ENCODE measurements around the gene DPEP1.

The DPEP1 gene

DNA sequence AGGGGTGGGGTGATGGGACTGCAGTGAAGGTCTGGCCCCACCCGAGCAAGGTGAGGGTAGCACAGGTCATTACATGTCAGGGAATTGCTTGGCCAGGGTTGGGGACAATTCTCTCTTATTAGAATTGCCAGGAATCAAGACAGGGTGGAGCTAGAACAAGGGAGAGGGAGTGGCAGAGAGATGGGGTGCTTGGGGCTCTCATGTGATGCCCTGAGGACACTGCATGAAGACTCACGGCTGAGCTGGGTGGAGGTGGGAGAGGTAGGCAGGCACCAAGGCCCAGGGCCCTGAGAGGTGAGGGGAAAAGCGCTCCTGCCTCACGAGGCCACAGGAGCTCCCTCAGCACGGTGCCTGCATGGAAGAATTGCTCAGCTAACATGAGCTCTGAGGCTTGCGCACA lies 3.6 kb downstream of the DPEP1 start:
- POLR2A ChIA-PET (ENCODE audit: low non-redundant PET): no interaction called here
- no peak for DNase-seq (ENCODE audit: low spot score)
- peak overlapping the region; percentile 61 for H3K27ac ChIP-seq
- TF ChIP-seq, protein P1, sequence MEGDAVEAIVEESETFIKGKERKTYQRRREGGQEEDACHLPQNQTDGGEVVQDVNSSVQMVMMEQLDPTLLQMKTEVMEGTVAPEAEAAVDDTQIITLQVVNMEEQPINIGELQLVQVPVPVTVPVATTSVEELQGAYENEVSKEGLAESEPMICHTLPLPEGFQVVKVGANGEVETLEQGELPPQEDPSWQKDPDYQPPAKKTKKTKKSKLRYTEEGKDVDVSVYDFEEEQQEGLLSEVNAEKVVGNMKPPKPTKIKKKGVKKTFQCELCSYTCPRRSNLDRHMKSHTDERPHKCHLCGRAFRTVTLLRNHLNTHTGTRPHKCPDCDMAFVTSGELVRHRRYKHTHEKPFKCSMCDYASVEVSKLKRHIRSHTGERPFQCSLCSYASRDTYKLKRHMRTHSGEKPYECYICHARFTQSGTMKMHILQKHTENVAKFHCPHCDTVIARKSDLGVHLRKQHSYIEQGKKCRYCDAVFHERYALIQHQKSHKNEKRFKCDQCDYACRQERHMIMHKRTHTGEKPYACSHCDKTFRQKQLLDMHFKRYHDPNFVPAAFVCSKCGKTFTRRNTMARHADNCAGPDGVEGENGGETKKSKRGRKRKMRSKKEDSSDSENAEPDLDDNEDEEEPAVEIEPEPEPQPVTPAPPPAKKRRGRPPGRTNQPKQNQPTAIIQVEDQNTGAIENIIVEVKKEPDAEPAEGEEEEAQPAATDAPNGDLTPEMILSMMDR (conservative IDR thresholded peaks at IDR 0.05; ENCODE audit: low read depth): no peak
- CTCF ChIA-PET: interaction anchor here (1.0 kb wide), 1 partner anchor 25 kb away, joined by 3 read pairs; no protein-coding TSS in a partner anchor

DNA sequence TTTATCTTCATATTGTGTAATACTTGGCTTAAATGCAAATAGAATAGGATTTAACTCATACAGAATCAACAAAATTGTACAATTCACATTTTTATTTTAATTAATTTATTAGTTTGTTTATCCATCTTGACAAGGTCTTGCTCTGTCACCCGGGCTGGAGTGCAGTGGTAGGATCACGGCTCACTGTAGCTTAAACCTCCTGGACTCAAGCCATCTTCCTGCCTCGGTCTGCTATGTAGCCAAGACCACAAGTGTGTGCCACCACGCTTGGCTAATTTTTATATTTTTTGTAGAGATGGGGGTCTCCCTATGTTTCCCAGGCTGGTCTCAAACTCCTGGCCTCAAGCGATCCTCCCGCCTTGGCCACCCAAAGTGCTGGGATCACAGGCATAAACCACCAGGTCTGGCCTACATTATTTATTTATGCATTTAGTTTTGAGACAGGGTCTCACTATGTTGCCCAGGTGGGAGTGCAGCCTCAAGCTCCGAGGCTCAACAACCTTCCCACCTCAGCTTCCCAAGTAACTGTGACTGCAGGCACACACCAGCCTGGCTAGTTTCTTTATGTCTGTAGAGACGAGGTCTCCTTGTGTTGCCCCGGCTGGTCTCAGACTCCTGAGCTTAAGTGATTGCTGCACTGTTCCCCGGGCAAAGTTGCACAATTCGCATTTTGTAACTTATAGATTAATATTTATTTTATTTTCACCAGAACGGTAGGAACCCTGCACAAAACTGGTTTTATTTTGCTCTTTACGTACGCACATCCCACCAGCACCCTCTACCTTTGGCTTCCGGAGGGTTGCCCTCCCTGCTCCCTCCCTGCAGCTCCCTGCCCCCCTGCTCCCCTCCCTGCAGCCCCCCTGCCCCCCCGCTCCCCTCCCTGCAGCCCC lies 4.9 kb downstream of the DPEP1 start:
- CTCF ChIA-PET: interaction anchor here (0.7 to 1.1 kb wide), 2 partner anchors 19 to 40 kb away, joined by 3 read pairs; no protein-coding TSS in a partner anchor
- TF ChIP-seq, protein P1 (conservative IDR thresholded peaks at IDR 0.05; ENCODE audit: low read depth): no peak
- H3K27ac ChIP-seq: peak overlapping the region; percentile 46
- DNase-seq (ENCODE audit: low spot score): no peak
- POLR2A ChIA-PET (ENCODE audit: low non-redundant PET): no interaction called here

DNA sequence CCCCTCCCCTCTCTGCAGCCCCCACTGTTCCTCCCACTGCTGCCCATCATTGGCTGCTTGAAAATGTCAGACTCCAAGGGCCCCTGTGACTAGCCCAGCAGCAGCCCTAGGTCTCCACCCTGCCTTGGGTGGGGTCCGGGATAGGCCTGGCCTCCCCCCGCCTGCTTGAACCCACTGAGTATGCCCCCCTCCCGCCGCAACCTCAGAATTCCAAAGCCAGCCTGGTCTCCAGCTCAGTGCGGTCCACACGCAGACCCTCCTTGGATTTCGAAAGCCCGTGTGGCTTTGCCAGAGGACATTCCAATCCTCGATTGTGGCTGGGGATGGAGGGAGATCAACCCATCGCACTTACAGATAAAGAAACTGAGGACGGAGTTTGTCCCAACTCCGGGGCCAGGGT lies 6.4 kb downstream of the DPEP1 start:
- TF ChIP-seq, protein P1 (conservative IDR thresholded peaks at IDR 0.05; ENCODE audit: low read depth): no peak
- CTCF ChIA-PET: no interaction called here
- no peak for DNase-seq (ENCODE audit: low spot score)
- H3K27ac ChIP-seq: no peak overlapping the region
- POLR2A ChIA-PET (ENCODE audit: low non-redundant PET): no interaction called here

DNA sequence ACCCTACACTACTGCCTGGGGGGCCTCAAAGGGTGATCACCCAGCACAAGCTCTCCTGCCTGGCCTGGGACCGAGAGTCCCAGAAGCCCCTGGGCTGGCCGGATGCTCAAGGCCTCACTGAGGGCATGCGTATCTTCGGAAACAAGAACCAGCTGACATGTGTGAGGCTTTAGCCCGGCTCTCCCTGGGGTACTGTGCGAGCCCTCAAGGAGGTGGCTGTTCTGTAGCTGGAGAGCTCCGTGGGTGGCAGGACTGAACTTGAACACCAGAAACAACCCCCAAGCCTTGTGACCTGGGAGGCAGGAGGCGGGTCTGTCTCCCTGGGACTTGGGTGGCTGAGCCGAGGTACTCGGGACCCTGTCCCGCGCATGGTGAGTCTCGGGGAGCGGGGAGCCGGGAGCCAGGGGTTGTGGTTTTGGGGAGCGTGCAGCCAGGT lies 7.0 kb downstream of the DPEP1 start:
- ChIA-PET POLR2A (ENCODE audit: low non-redundant PET) (no interaction called here), CTCF (no interaction called here)
- H3K27ac ChIP-seq: no peak overlapping the region
- TF ChIP-seq, protein P1 (conservative IDR thresholded peaks at IDR 0.05; ENCODE audit: low read depth): no peak
- DNase-seq (ENCODE audit: low spot score): no peak

DNA sequence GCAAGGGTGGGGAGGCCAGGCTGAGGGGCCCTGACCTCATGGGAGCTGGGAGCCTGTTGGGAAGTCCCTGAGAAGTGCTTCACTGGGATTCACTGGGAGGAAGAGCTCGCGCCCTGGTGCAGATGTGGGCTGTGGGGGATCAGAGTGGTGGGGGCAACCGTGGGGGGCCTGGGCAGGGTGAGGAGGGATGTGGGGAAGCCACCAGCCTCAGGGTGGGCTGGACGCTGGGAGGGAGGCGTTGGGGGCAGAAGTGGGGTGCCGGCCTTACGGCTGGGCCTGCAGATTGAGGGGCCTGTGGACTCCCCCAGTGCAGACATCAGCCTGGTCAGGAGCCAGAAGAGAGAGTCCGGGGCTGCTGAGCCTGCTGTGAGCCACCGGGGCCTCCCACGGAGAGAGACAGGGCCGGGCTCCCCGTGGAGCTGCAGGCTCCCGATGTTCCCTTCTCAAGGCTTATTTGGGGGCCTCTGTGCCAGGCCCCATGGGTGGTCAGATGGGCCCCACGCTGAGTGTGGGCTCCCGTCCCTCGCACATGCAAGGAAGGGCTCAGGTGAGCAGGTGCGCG lies 7.8 kb downstream of the DPEP1 start:
- ChIA-PET POLR2A (ENCODE audit: low non-redundant PET) (interaction anchor here (0.6 kb wide), 1 partner anchor 61 kb away, joined by 3 read pairs; no protein-coding TSS in a partner anchor), CTCF (no interaction called here)
- no peak for DNase-seq (ENCODE audit: low spot score)
- no peak overlapping the region for H3K27ac ChIP-seq
- TF ChIP-seq, protein P1 (conservative IDR thresholded peaks at IDR 0.05; ENCODE audit: low read depth): no peak

DNA sequence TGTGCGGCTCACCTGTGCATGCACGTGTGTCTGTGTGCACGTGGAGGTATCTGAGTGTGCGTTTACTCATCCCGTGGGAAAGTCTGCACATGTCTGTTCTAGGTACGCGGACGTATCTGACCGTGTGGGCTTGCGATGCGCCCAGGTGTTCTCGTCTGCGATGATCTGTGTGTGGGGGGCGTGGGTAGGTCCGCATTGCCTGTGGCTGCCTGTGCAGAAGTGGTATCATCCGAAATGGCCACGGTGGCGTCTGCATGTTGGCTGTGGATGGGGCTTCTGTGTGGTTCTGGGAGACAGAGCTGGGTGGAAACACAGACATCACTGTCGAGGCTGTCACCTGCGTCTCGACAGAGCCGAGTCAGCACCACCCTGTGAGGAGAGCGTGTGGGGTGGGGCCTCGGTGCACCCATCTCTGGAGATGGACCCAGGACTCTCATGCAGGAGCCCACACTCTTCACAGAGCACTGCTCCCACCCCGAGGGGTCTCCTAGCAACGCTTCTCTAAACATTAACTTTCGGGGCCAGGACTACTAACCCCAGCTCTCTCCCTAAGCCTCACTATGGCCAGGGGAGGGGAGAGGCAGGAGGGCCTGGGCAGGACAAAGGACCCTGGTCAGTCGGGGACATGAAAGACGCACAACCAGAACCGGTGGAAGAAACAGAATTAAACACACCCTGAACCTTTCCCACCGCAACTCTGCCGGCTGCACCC lies 8.4 kb downstream of the DPEP1 start:
- TF ChIP-seq, protein P1 (conservative IDR thresholded peaks at IDR 0.05; ENCODE audit: low read depth): no peak
- ChIA-PET CTCF (interaction anchor here (0.7 kb wide), 1 partner anchor 11 kb away, joined by 4 read pairs; no protein-coding TSS in a partner anchor), POLR2A (ENCODE audit: low non-redundant PET) (interaction anchor here (0.6 kb wide), 1 partner anchor 62 kb away, joined by 3 read pairs; no protein-coding TSS in a partner anchor)
- H3K27ac ChIP-seq: no peak overlapping the region
- DNase-seq (ENCODE audit: low spot score): no peak
